Measurements from ENCODE around the gene ORAI2. TPM values are rescaled to one million over a fixed set of nuclear protein-coding genes. Genes with fewer than 3 reads are reported as not detected.

ORAI2 gene
- polyA plus RNA-seq, 1 donor from 2014 or later, result 36.3 TPM

DNA sequence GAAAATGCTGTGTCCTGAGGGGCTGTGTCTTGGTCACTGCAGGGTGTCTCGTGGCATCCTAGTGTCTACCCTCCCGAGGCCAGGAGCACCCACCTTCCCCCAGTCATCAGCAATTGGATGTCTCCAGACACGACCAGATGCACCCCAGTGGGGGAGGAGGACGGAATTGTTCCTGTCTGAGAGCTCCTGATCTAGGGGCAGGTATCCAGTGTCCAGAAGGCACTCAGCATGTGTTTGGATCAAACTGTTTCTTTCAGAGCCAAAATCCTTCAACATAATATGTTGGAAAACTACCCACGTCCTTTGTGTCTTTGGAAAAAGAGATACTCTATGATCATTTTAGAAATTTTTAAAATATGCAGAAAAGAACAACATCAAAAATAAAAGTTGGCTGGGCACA is 20.3 kb upstream of the ORAI2 start:
- Histone ChIP-seq H3K27me3 (ENCODE audit: insufficient read depth, low read depth, low read length) (no peaks in the 10 kb centered on the region), H3K27ac (ENCODE audit: low read length) (no peak overlapping the region), H3K4me2 (ENCODE audit: low read length) (no peak overlapping the region), H3K36me3 (ENCODE audit: insufficient read depth, low read length) (peaks cover 3% of the 10 kb centered on the region), H3K79me2 (replicated peaks; ENCODE audit: insufficient read depth, low read length) (no peaks in the 10 kb centered on the region), H3K9ac (ENCODE audit: low read length) (no peak overlapping the region), H2AFZ (ENCODE audit: low read depth, low read length) (no peak overlapping the region), H3K4me3 (ENCODE audit: low read length) (no peak overlapping the region), H3K9me3 (ENCODE audit: low read length) (no peaks in the 10 kb centered on the region), H3F3A (ENCODE audit: insufficient read depth, low read length, poor library complexity, severe bottlenecking) (no peaks in the 10 kb centered on the region), H4K20me1 (ENCODE audit: insufficient read depth) (no peaks in the 10 kb centered on the region), H3K9me2 (ENCODE audit: insufficient read depth, low read length) (no peaks in the 10 kb centered on the region)
- no peak for TF ChIP-seq MXI1 (conservative IDR thresholded peaks at IDR 0.05; ENCODE audit: poor library complexity, severe bottlenecking)
- TF ChIP-seq EP300 (conservative IDR thresholded peaks at IDR 0.05; ENCODE audit: poor library complexity, severe bottlenecking), result no peak
- TF ChIP-seq SMC3 (conservative IDR thresholded peaks at IDR 0.05; ENCODE audit: poor library complexity), result no peak
- TF ChIP-seq EZH2 (IDR thresholded peaks at IDR 0.05; ENCODE audit: borderline replicate concordance, insufficient read depth, low read length, poor library complexity, severe bottlenecking), result no peak
- TF ChIP-seq TAF1 (IDR thresholded peaks at IDR 0.05; ENCODE audit: low read depth), result no peak
- TF ChIP-seq RAD21 (conservative IDR thresholded peaks at IDR 0.05), result no peak
- no peak for TF ChIP-seq POLR2AphosphoS5 (IDR thresholded peaks at IDR 0.05)
- TF ChIP-seq, protein P1, sequence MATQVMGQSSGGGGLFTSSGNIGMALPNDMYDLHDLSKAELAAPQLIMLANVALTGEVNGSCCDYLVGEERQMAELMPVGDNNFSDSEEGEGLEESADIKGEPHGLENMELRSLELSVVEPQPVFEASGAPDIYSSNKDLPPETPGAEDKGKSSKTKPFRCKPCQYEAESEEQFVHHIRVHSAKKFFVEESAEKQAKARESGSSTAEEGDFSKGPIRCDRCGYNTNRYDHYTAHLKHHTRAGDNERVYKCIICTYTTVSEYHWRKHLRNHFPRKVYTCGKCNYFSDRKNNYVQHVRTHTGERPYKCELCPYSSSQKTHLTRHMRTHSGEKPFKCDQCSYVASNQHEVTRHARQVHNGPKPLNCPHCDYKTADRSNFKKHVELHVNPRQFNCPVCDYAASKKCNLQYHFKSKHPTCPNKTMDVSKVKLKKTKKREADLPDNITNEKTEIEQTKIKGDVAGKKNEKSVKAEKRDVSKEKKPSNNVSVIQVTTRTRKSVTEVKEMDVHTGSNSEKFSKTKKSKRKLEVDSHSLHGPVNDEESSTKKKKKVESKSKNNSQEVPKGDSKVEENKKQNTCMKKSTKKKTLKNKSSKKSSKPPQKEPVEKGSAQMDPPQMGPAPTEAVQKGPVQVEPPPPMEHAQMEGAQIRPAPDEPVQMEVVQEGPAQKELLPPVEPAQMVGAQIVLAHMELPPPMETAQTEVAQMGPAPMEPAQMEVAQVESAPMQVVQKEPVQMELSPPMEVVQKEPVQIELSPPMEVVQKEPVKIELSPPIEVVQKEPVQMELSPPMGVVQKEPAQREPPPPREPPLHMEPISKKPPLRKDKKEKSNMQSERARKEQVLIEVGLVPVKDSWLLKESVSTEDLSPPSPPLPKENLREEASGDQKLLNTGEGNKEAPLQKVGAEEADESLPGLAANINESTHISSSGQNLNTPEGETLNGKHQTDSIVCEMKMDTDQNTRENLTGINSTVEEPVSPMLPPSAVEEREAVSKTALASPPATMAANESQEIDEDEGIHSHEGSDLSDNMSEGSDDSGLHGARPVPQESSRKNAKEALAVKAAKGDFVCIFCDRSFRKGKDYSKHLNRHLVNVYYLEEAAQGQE (IDR thresholded peaks at IDR 0.05; ENCODE audit: borderline replicate concordance), result no peak
- no peak for TF ChIP-seq CTCF (IDR thresholded peaks at IDR 0.05; ENCODE audit: poor library complexity, severe bottlenecking)

- Histone ChIP-seq H3K79me2 (replicated peaks; ENCODE audit: insufficient read depth, low read length) (no peaks in the 10 kb centered on the region), H2AFZ (ENCODE audit: low read depth, low read length) (no peak overlapping the region), H3K9me2 (ENCODE audit: insufficient read depth, low read length) (no peaks in the 10 kb centered on the region), H3K9me3 (ENCODE audit: low read length) (no peaks in the 10 kb centered on the region), H3K27me3 (ENCODE audit: insufficient read depth, low read depth, low read length) (no peaks in the 10 kb centered on the region), H3K27ac (ENCODE audit: low read length) (no peak overlapping the region), H3K9ac (ENCODE audit: low read length) (no peak overlapping the region), H3F3A (ENCODE audit: insufficient read depth, low read length, poor library complexity, severe bottlenecking) (no peaks in the 10 kb centered on the region), H3K4me3 (ENCODE audit: low read length) (no peak overlapping the region), H3K36me3 (ENCODE audit: insufficient read depth, low read length) (no peaks in the 10 kb centered on the region), H4K20me1 (ENCODE audit: insufficient read depth) (no peaks in the 10 kb centered on the region), H3K4me2 (ENCODE audit: low read length) (no peak overlapping the region)
- no peak for TF ChIP-seq RAD21 (conservative IDR thresholded peaks at IDR 0.05)
- TF ChIP-seq, protein P1 (IDR thresholded peaks at IDR 0.05; ENCODE audit: borderline replicate concordance), result no peak
- TF ChIP-seq SMC3 (conservative IDR thresholded peaks at IDR 0.05; ENCODE audit: poor library complexity), result no peak
- no peak for TF ChIP-seq POLR2AphosphoS5 (IDR thresholded peaks at IDR 0.05)
- no peak for TF ChIP-seq CTCF (IDR thresholded peaks at IDR 0.05; ENCODE audit: poor library complexity, severe bottlenecking)
- TF ChIP-seq TAF1 (IDR thresholded peaks at IDR 0.05; ENCODE audit: low read depth), result no peak
- TF ChIP-seq EZH2 (IDR thresholded peaks at IDR 0.05; ENCODE audit: borderline replicate concordance, insufficient read depth, low read length, poor library complexity, severe bottlenecking), result no peak
- TF ChIP-seq EP300 (conservative IDR thresholded peaks at IDR 0.05; ENCODE audit: poor library complexity, severe bottlenecking), result no peak
- no peak for TF ChIP-seq MXI1 (conservative IDR thresholded peaks at IDR 0.05; ENCODE audit: poor library complexity, severe bottlenecking)
Measured at GRCh38 chr7:102413611-102414010, 19.8 kb upstream of the ORAI2 start.
